ENCODE data around the gene MYOD1. TPM values are rescaled to one million over a fixed set of nuclear protein-coding genes. Genes with fewer than 3 reads are reported as not detected.

The MYOD1 gene
- total RNA-seq: not detected in 2 replicates

DNA sequence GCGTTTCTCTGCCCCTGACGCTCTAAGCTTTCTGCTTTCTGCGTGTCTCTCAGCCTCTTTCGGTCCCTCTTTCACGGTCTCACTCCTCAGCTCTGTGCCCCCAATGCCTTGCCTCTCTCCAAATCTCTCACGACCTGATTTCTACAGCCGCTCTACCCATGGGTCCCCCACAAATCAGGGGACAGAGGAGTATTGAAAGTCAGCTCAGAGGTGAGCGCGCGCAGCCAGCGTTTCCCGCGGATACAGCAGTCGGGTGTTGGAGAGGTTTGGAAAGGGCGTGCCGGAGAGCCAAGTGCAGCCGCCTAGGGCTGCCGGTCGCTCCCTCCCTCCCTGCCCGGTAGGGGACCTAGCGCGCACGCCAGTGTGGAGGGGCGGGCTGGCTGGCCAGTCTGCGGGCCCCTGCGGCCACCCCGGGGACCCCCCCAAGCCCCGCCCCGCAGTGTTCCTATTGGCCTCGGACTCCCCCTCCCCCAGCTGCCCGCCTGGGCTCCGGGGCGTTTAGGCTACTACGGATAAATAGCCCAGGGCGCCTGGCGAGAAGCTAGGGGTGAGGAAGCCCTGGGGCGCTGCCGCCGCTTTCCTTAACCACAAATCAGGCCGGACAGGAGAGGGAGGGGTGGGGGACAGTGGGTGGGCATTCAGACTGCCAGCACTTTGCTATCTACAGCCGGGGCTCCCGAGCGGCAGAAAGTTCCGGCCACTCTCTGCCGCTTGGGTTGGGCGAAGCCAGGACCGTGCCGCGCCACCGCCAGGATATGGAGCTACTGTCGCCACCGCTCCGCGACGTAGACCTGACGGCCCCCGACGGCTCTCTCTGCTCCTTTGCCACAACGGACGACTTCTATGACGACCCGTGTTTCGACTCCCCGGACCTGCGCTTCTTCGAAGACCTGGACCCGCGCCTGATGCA, at the start of gene MYOD1:
Gene MYOD1, plus strand, starts transcription at position 544 of the 910 bp plus-strand sequence. Its CDS starts 212 bp downstream, at position 756.
- Mint-ChIP-seq H3K36me3 (ENCODE audit: low read depth) (no peaks in the 10 kb centered on the region), H3K27ac (no peak within 1 kb of the TSS), H3K27me3 (ENCODE audit: low read depth) (peaks cover 36% of the 10 kb centered on the region), H3K4me3 (ENCODE audit: low read depth) (no peak within 1 kb of the TSS), H3K9me3 (no peaks in the 10 kb centered on the region), H3K4me1 (ENCODE audit: low read depth) (no peaks in the 10 kb centered on the region)
- DNase-seq (ENCODE audit: low spot score): no peak
- intact Hi-C loops (cut with micrococcal nuclease): no loop called here

GRCh38 chr11:17672469-17672868, 46.9 kb upstream of the MYOD1 start:
- Mint-ChIP-seq H3K4me3 (ENCODE audit: low read depth) (no peak overlapping the region), H3K4me1 (ENCODE audit: low read depth) (no peaks in the 10 kb centered on the region), H3K27me3 (ENCODE audit: low read depth) (peaks cover 8% of the 10 kb centered on the region), H3K36me3 (ENCODE audit: low read depth) (no peaks in the 10 kb centered on the region), H3K27ac (no peak overlapping the region), H3K9me3 (peaks cover 7% of the 10 kb centered on the region)
- DNase-seq (ENCODE audit: low spot score): no peak
- intact Hi-C loops (cut with micrococcal nuclease): no loop called here

DNA sequence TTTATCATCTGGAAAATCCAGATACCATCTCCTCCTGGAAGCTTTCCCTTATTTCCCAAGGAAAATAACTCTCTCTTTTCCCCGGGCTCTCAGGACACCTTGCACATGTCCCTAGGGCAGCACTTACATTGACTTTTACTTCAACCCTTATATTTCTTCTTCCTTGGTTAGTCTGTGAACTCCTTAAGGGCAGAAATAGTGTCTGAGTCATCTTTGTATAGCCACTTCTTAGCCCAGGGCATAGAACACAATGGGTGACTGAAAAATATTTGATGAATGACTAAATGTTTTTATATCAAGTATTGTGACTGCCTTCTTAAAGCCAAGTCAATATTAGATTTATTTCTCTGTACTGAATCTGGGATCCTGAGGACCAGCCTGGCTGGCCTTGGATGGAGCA, 45.4 kb upstream of the MYOD1 start:
- no peak overlapping the region for H3K4me3 Mint-ChIP-seq (ENCODE audit: low read depth)
- H3K9me3 Mint-ChIP-seq: peaks cover 7% of the 10 kb centered on the region
- intact Hi-C loops (cut with micrococcal nuclease): no loop called here
- H3K27me3 Mint-ChIP-seq (ENCODE audit: low read depth): peaks cover 7% of the 10 kb centered on the region
- H3K36me3 Mint-ChIP-seq (ENCODE audit: low read depth): no peaks in the 10 kb centered on the region
- DNase-seq (ENCODE audit: low spot score): no peak
- H3K4me1 Mint-ChIP-seq (ENCODE audit: low read depth): no peaks in the 10 kb centered on the region
- H3K27ac Mint-ChIP-seq: no peak overlapping the region

GRCh38 chr11:17682848-17683247, 36.5 kb upstream of the MYOD1 start:
- Mint-ChIP-seq H3K27ac (no peak overlapping the region), H3K9me3 (no peaks in the 10 kb centered on the region), H3K4me1 (ENCODE audit: low read depth) (no peaks in the 10 kb centered on the region), H3K27me3 (ENCODE audit: low read depth) (peaks cover 7% of the 10 kb centered on the region), H3K4me3 (ENCODE audit: low read depth) (no peak overlapping the region), H3K36me3 (ENCODE audit: low read depth) (no peaks in the 10 kb centered on the region)
- no peak for DNase-seq (ENCODE audit: low spot score)
- intact Hi-C loops (cut with micrococcal nuclease): no loop called here

- H3K9me3 Mint-ChIP-seq: no peaks in the 10 kb centered on the region
- no peak overlapping the region for H3K4me3 Mint-ChIP-seq (ENCODE audit: low read depth)
- H3K36me3 Mint-ChIP-seq (ENCODE audit: low read depth): no peaks in the 10 kb centered on the region
- H3K27ac Mint-ChIP-seq: no peak overlapping the region
- H3K27me3 Mint-ChIP-seq (ENCODE audit: low read depth): peaks cover 7% of the 10 kb centered on the region
- DNase-seq (ENCODE audit: low spot score): no peak
- no peaks in the 10 kb centered on the region for H3K4me1 Mint-ChIP-seq (ENCODE audit: low read depth)
- intact Hi-C loops (cut with micrococcal nuclease): no loop called here
These were observed 35.8 kb upstream of the MYOD1 start for GRCh38 chr11:17683377-17684161.

GRCh38 chr11:17684550-17684949, 34.8 kb upstream of the MYOD1 start:
- H3K4me1 Mint-ChIP-seq (ENCODE audit: low read depth): no peaks in the 10 kb centered on the region
- no peaks in the 10 kb centered on the region for H3K9me3 Mint-ChIP-seq
- no peak for DNase-seq (ENCODE audit: low spot score)
- no peak overlapping the region for H3K4me3 Mint-ChIP-seq (ENCODE audit: low read depth)
- no peaks in the 10 kb centered on the region for H3K36me3 Mint-ChIP-seq (ENCODE audit: low read depth)
- intact Hi-C loops (cut with micrococcal nuclease): no loop called here
- H3K27me3 Mint-ChIP-seq (ENCODE audit: low read depth): peaks cover 7% of the 10 kb centered on the region
- no peak overlapping the region for H3K27ac Mint-ChIP-seq

DNA sequence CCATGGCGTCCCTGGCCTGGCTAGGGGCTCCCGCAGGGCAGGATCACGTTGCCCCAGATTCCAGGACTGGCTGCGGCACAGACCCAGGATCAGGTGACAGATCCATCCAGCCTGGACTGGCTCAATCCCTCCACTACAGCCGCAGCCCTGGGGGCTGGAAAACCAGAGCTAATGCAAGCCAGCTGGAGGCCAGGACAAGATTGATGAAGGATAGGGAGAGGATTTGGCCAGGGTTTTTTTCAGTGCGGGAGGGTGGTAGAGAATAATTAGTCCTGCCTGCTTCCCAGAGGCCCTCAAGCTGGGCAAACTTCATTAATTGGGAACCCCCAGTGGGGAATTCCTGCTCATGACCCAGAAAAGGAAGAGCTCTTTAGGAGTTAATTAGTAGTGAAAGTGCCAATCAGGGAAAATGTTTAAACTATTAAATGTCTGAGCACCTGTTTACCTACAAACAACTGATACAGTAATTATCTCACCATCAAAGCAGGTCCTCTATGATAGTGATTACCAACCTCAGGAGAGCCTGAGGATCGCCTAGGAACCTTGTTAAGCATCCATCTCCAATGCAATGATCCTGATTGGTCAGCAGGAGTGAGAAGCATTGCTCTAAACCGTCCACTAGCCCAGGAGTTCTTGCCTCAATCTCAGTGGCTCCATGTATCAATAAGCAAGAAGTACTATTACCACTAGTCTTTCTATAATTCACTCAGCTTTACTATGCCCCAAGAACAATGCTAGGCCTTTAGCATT, 33.0 kb upstream of the MYOD1 start:
- H3K9me3 Mint-ChIP-seq: no peaks in the 10 kb centered on the region
- intact Hi-C loops (cut with micrococcal nuclease): no loop called here
- no peak overlapping the region for H3K4me3 Mint-ChIP-seq (ENCODE audit: low read depth)
- no peak overlapping the region for H3K27ac Mint-ChIP-seq
- peaks cover 7% of the 10 kb centered on the region for H3K27me3 Mint-ChIP-seq (ENCODE audit: low read depth)
- no peaks in the 10 kb centered on the region for H3K36me3 Mint-ChIP-seq (ENCODE audit: low read depth)
- no peak for DNase-seq (ENCODE audit: low spot score)
- no peaks in the 10 kb centered on the region for H3K4me1 Mint-ChIP-seq (ENCODE audit: low read depth)

- H3K4me3 Mint-ChIP-seq (ENCODE audit: low read depth): no peak overlapping the region
- peaks cover 8% of the 10 kb centered on the region for H3K27me3 Mint-ChIP-seq (ENCODE audit: low read depth)
- no peaks in the 10 kb centered on the region for H3K9me3 Mint-ChIP-seq
- DNase-seq (ENCODE audit: low spot score): no peak
- no peaks in the 10 kb centered on the region for H3K4me1 Mint-ChIP-seq (ENCODE audit: low read depth)
- intact Hi-C loops (cut with micrococcal nuclease): no loop called here
- H3K27ac Mint-ChIP-seq: no peak overlapping the region
- H3K36me3 Mint-ChIP-seq (ENCODE audit: low read depth): no peaks in the 10 kb centered on the region
These were observed 31.3 kb upstream of the MYOD1 start for GRCh38 chr11:17687946-17688670.

- intact Hi-C loops (cut with micrococcal nuclease): no loop called here
- H3K4me3 Mint-ChIP-seq (ENCODE audit: low read depth): no peak overlapping the region
- H3K27ac Mint-ChIP-seq: no peak overlapping the region
- H3K27me3 Mint-ChIP-seq (ENCODE audit: low read depth): peaks cover 35% of the 10 kb centered on the region
- H3K9me3 Mint-ChIP-seq: no peaks in the 10 kb centered on the region
- no peaks in the 10 kb centered on the region for H3K36me3 Mint-ChIP-seq (ENCODE audit: low read depth)
- no peaks in the 10 kb centered on the region for H3K4me1 Mint-ChIP-seq (ENCODE audit: low read depth)
- no peak for DNase-seq (ENCODE audit: low spot score)
These were observed 27.8 kb upstream of the MYOD1 start for GRCh38 chr11:17691550-17691949.

- Mint-ChIP-seq H3K4me1 (ENCODE audit: low read depth) (no peaks in the 10 kb centered on the region), H3K27me3 (ENCODE audit: low read depth) (peaks cover 39% of the 10 kb centered on the region), H3K9me3 (no peaks in the 10 kb centered on the region), H3K27ac (no peak overlapping the region), H3K36me3 (ENCODE audit: low read depth) (no peaks in the 10 kb centered on the region), H3K4me3 (ENCODE audit: low read depth) (no peak overlapping the region)
- intact Hi-C loops (cut with micrococcal nuclease): no loop called here
- no peak for DNase-seq (ENCODE audit: low spot score)
These were observed 27.4 kb upstream of the MYOD1 start for GRCh38 chr11:17691976-17692375.

- H3K27me3 Mint-ChIP-seq (ENCODE audit: low read depth): peaks cover 42% of the 10 kb centered on the region
- DNase-seq (ENCODE audit: low spot score): no peak
- H3K27ac Mint-ChIP-seq: no peak overlapping the region
- intact Hi-C loops (cut with micrococcal nuclease): no loop called here
- no peak overlapping the region for H3K4me3 Mint-ChIP-seq (ENCODE audit: low read depth)
- H3K9me3 Mint-ChIP-seq: no peaks in the 10 kb centered on the region
- no peaks in the 10 kb centered on the region for H3K4me1 Mint-ChIP-seq (ENCODE audit: low read depth)
- no peaks in the 10 kb centered on the region for H3K36me3 Mint-ChIP-seq (ENCODE audit: low read depth)
These were observed 26.4 kb upstream of the MYOD1 start for GRCh38 chr11:17692931-17693330.

DNA sequence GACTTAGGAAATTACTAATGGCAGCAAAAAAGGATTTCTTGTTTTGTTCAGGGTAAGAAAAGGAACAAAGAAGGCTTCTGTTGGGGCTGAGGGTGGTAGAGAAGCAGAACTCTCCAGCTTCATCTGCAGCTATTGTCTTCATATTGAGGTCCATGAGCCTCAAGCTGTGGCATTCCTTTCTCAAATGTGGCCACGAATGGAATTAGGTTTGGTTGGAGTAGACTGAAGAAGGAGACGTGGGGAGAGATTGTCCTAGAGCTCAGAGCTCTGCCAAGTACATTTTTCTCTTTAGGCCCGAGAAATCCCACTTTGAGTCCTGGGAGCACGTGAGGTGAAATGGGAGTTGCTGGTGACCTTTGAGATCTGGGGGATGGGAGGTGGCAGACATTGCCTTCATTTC, 25.8 kb upstream of the MYOD1 start:
- H3K9me3 Mint-ChIP-seq: no peaks in the 10 kb centered on the region
- H3K27ac Mint-ChIP-seq: no peak overlapping the region
- intact Hi-C loops (cut with micrococcal nuclease): no loop called here
- DNase-seq (ENCODE audit: low spot score): no peak
- H3K27me3 Mint-ChIP-seq (ENCODE audit: low read depth): peaks cover 44% of the 10 kb centered on the region
- H3K4me3 Mint-ChIP-seq (ENCODE audit: low read depth): no peak overlapping the region
- H3K36me3 Mint-ChIP-seq (ENCODE audit: low read depth): no peaks in the 10 kb centered on the region
- H3K4me1 Mint-ChIP-seq (ENCODE audit: low read depth): no peaks in the 10 kb centered on the region

Data from activated T-helper 2 cell treated with anti-CD3 and anti-CD28 coated beads, Interferon-gamma antibody, Interleukin-2, Interleukin-4, amounts not matched to agents 10 μg/mL and 5 μg/mL and 100 μg/mL, durations not matched to agents 14 hours and 24 hours and 36 hours (primary cell).